Lung (tissue), 12 donors: Measurements from ENCODE around the gene FSTL5. TPM values are rescaled to one million over a fixed set of nuclear protein-coding genes. Genes with fewer than 3 reads are reported as not detected.

ENCODE experiments used
- ATAC-seq: fragments of 200-7000 bp; cut with Tn5 transposase; one replicate; pipeline ENCODE4 v1.9.1; 2020; ENCODE audit warnings: moderate number of reproducible peaks; ENCODE audit not compliant: insufficient read depth, low FRiP score
- DNase-seq, 3 donors: peaks; one replicate each; pipeline ENCODE4 v3.0.0-alpha.2; 2013 to 2017
- H3K27ac ChIP-seq, 2 donors: one replicate each; pipeline ENCODE4 v1.5.1; 2013; ENCODE audit warnings: mild to moderate bottlenecking in 2 of 2, moderate library complexity in 2 of 2, control low read depth in 1 of 2, inconsistent platforms in 1 of 2, low read depth in 1 of 2, low read length in 1 of 2
- H3K27me3 ChIP-seq, 3 donors: one replicate each; pipeline ENCODE4 v1.5.1; 2013; ENCODE audit warnings: low read length in 2 of 3; ENCODE audit not compliant: control insufficient read depth in 3 of 3, insufficient read depth in 3 of 3
- H3K36me3 ChIP-seq, 4 donors: one replicate each; pipeline ENCODE4 v1.5.1; 2013; ENCODE audit warnings: low read length in 4 of 4, mild to moderate bottlenecking in 1 of 4, moderate library complexity in 1 of 4; ENCODE audit not compliant: control insufficient read depth in 4 of 4, insufficient read depth in 4 of 4
- H3K4me1 ChIP-seq, 5 donors: one replicate each; pipeline ENCODE4 v1.5.1; 2013; ENCODE audit warnings: low read length in 5 of 5, mild to moderate bottlenecking in 2 of 5, moderate library complexity in 1 of 5; ENCODE audit not compliant: control insufficient read depth in 5 of 5, insufficient read depth in 5 of 5
- H3K4me3 ChIP-seq: one replicate; pipeline ENCODE4 v1.5.1; 2013; ENCODE audit warnings: mild to moderate bottlenecking, control low read depth, moderate library complexity
- H3K9ac ChIP-seq, 2 donors: one replicate each; pipeline ENCODE4 v1.5.1; 2013; ENCODE audit warnings: low read length in 2 of 2, control low read depth in 1 of 2; ENCODE audit not compliant: insufficient read depth in 1 of 2
- H3K9me3 ChIP-seq, 4 donors: one replicate each; pipeline ENCODE4 v1.5.1; 2013; ENCODE audit warnings: low read length in 3 of 4, mild to moderate bottlenecking in 1 of 4, moderate library complexity in 1 of 4; ENCODE audit not compliant: control insufficient read depth in 4 of 4, insufficient read depth in 3 of 4
- CTCF ChIP-seq: IDR thresholded peaks from 2 replicates; pipeline ENCODE4 v1.5.1; 2012; ENCODE audit warnings: mild to moderate bottlenecking; ENCODE audit errors: control extremely low read depth, extremely low read depth
- WGBS, 2 donors: extraction: QIAGEN DNeasy Blood & Tissue Kit; methylation state at CpG; one replicate each; pipeline ENCODE4 v1.1.7; 2013; 5-methylcytosine and 5-hydroxymethylcytosine counted together
- polyA plus RNA-seq, 2 donors: library from polyadenylated mRNA; stranded (reverse); fragments of 200-250 nt; gene quantifications; one replicate each; pipeline ENCODE4 v1.2.1, GENCODE V29; 2013
- total RNA-seq, 2 donors: library from RNA; depleted of rRNA in 1 of 2; stranded (reverse); fragments of >200 nt in 1 of 2; gene quantifications; one replicate each; pipeline ENCODE4 v1.2.1, GENCODE V29; 2014 to 2021
- donor health status: control.
- donor health status: control.
- donor health status: Bipolar disorder and iron deficiency.
- donor health status: healthy.
- donor health status: DM: yes; HTN: yes; CAD: no.

Gene FSTL5
- total and polyA plus RNA-seq, 4 donors = 0.23 TPM; not detected in 3

DNA sequence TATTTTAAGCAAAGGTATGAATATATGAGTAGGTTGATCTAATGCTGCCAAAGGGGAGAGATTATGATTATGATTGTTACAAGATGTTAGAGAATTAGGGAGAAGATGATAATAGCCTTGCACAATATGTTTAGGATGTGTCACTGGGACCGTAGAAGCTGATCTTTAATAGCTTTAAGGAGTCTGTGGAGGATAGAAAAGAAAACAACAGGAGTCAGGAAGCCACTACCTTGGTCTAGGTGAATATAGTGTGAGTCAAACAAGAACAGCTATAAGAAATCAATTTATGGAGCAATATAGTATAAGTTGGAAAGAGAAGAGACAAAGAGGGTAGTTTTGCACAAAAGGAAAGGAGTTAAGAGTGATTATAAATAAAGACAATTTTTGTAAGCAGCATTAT lies 232.7 kb downstream of the FSTL5 start:
- Histone ChIP-seq H3K36me3 (no peaks in the 10 kb centered on the region), H3K27me3 (no peaks in the 10 kb centered on the region), H3K27ac (no peak overlapping the region), H3K4me1 (no peaks in the 10 kb centered on the region), H3K4me3 (no peak overlapping the region), H3K9me3 (no peaks in the 10 kb centered on the region), H3K9ac (no peak overlapping the region)
- WGBS, 2 donors = 57 to 74% methylated on average over 1 of the region's 1 CpG
- DNase-seq = no peak
- ATAC-seq = no peak
- no peak for TF ChIP-seq CTCF

GRCh38 chr4:161929956-161930355 lies 233.8 kb downstream of the FSTL5 start:
- no peak for TF ChIP-seq CTCF
- no peaks in the 10 kb centered on the region for H3K4me1 ChIP-seq
- H3K9me3 ChIP-seq = no peaks in the 10 kb centered on the region
- DNase-seq (no peak), ATAC-seq (no peak)
- H3K9ac ChIP-seq = no peak overlapping the region
- H3K27me3 ChIP-seq = no peaks in the 10 kb centered on the region
- no peak overlapping the region for H3K27ac ChIP-seq
- no peaks in the 10 kb centered on the region for H3K36me3 ChIP-seq
- H3K4me3 ChIP-seq = no peak overlapping the region

DNA sequence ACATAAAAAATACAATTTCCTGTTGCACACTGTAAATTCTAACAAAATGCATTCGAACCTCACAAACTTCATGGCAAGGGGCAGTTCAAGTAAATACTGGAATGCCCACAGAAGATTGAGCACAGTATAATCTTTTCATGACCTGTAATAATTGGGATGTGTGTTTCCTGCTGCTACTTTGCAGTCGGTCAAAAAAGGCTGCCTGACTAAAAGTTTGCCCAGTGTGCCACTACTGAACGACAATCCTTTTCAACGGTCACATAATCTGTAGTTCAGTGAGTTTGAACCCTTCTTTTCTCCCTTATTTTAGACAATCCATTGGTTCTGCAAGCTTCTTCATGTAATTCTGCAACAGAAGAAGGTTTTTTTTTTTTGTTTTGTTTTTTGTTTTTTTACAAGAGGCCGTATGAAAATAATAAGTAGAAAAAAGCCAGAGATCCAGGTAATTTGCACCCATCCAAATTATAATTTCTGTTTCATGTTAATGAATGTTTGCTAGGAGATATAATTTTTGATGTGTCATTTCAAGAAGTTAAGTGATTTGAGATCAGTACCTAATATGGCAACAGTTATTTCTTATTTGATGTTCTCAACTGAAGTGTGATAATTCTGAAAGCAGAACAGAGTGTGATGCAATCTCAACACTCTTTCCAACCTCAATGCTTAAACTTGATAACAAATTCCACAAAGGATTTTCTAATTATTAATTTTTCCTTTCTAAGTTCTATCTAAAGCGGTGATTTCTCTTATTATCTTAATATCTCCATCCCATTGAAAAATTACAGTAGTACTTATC lies 237.6 kb downstream of the FSTL5 start:
- H3K36me3 ChIP-seq = no peaks in the 10 kb centered on the region
- H3K9me3 ChIP-seq = no peaks in the 10 kb centered on the region
- no peak overlapping the region for H3K27ac ChIP-seq
- no peaks in the 10 kb centered on the region for H3K27me3 ChIP-seq
- DNase-seq (peak in 1 of 3 donors; percentile 1), ATAC-seq (no peak)
- H3K4me3 ChIP-seq = no peak overlapping the region
- H3K4me1 ChIP-seq = no peaks in the 10 kb centered on the region
- H3K9ac ChIP-seq = no peak overlapping the region
- 74 to 85% methylated on average over 6 of the region's 6 CpGs for WGBS, 2 donors
- no peak for TF ChIP-seq CTCF
